Activated naive CD8-positive, alpha-beta T cell treated with anti-CD3 and anti-CD28 coated beads for 36 hours (primary cell): ENCODE results near the gene TPD52L1. TPM values are rescaled to one million over a fixed set of nuclear protein-coding genes. Genes with fewer than 3 reads are reported as not detected.
A peak's percentile ranks its signal among the peaks of the same experiment; 100 is the strongest.

Experiments used
- DNase-seq: peaks from one replicate; pipeline ENCODE4 v3.0.0; 2021
- H3K27ac Mint-ChIP-seq: one replicate; pipeline ENCODE4 v1.8.0; 2022; ENCODE audit warnings: mild to moderate bottlenecking, moderate library complexity, mixed read lengths
- H3K27me3 Mint-ChIP-seq: one replicate; pipeline ENCODE4 v1.8.0; 2022; ENCODE audit warnings: mild to moderate bottlenecking, mixed read lengths
- H3K36me3 Mint-ChIP-seq: one replicate; pipeline ENCODE4 v1.8.0; 2021; ENCODE audit warnings: mild to moderate bottlenecking, mixed read lengths
- H3K4me1 Mint-ChIP-seq: one replicate; pipeline ENCODE4 v1.8.0; 2021; ENCODE audit warnings: mixed read lengths
- H3K4me3 Mint-ChIP-seq: one replicate; pipeline ENCODE4 v1.8.0; 2022; ENCODE audit warnings: mild to moderate bottlenecking, moderate library complexity, mixed read lengths
- H3K9me3 Mint-ChIP-seq: one replicate; pipeline ENCODE4 v1.8.0; 2022; ENCODE audit warnings: mixed read lengths
- total RNA-seq, 2 experiments: library from RNA; stranded (reverse); gene quantifications; one replicate each; pipeline ENCODE4 v1.2.3, GENCODE V29; 2021

The TPD52L1 gene
- total RNA-seq, 2 experiments from 2014 or later, result 0.40 to 0.87 TPM

GRCh38 chr6:125294925-125295324 lies 141.4 kb downstream of the TPD52L1 start:
- H3K4me1 Mint-ChIP-seq, result peaks cover 50% of the 10 kb centered on the region
- H3K9me3 Mint-ChIP-seq, result peaks cover 4% of the 10 kb centered on the region
- no peak for DNase-seq
- H3K36me3 Mint-ChIP-seq, result peaks cover 84% of the 10 kb centered on the region
- H3K27me3 Mint-ChIP-seq, result no peaks in the 10 kb centered on the region
- H3K4me3 Mint-ChIP-seq, result no peak overlapping the region
- no peak overlapping the region for H3K27ac Mint-ChIP-seq

- Mint-ChIP-seq H3K36me3 (peaks cover 84% of the 10 kb centered on the region), H3K4me3 (no peak overlapping the region), H3K27ac (no peak overlapping the region), H3K27me3 (no peaks in the 10 kb centered on the region), H3K9me3 (no peaks in the 10 kb centered on the region), H3K4me1 (peaks cover 58% of the 10 kb centered on the region)
- no peak for DNase-seq
These were observed 142.9 kb downstream of the TPD52L1 start for GRCh38 chr6:125296471-125296870.

- no peak for DNase-seq
- H3K9me3 Mint-ChIP-seq, result peaks cover 4% of the 10 kb centered on the region
- H3K4me1 Mint-ChIP-seq, result peaks cover 63% of the 10 kb centered on the region
- H3K27me3 Mint-ChIP-seq, result no peaks in the 10 kb centered on the region
- peaks cover 64% of the 10 kb centered on the region for H3K36me3 Mint-ChIP-seq
- peak overlapping the region; percentile 94 for H3K4me3 Mint-ChIP-seq
- peak overlapping the region; percentile 95 for H3K27ac Mint-ChIP-seq
These were observed 145.7 kb downstream of the TPD52L1 start for GRCh38 chr6:125299257-125299656.

GRCh38 chr6:125300992-125301434 lies 147.4 kb downstream of the TPD52L1 start:
- peak overlapping the region; percentile 94 for H3K4me3 Mint-ChIP-seq
- H3K27me3 Mint-ChIP-seq, result no peaks in the 10 kb centered on the region
- H3K4me1 Mint-ChIP-seq, result peaks cover 50% of the 10 kb centered on the region
- H3K36me3 Mint-ChIP-seq, result peaks cover 49% of the 10 kb centered on the region
- H3K27ac Mint-ChIP-seq, result peak overlapping the region; percentile 95
- peaks cover 4% of the 10 kb centered on the region for H3K9me3 Mint-ChIP-seq
- DNase-seq, result no peak

GRCh38 chr6:125301435-125302391 lies 148.1 kb downstream of the TPD52L1 start, which contains the start of gene HDDC2:
HDDC2 (minus strand) TSS chr6:125301967; CDS start chr6:125301932, 35 bp downstream.
- Mint-ChIP-seq H3K27me3 (peaks cover 3% of the 10 kb centered on the region), H3K4me3 (peak within 1 kb of the TSS; percentile 94), H3K36me3 (peaks cover 43% of the 10 kb centered on the region), H3K9me3 (peaks cover 4% of the 10 kb centered on the region), H3K27ac (peak within 1 kb of the TSS; percentile 95), H3K4me1 (peaks cover 47% of the 10 kb centered on the region)
- DNase-seq, result peak; percentile 55

GRCh38 chr6:125302840-125303511 lies 149.4 kb downstream of the TPD52L1 start:
- H3K27me3 Mint-ChIP-seq, result peaks cover 5% of the 10 kb centered on the region
- H3K4me1 Mint-ChIP-seq, result peaks cover 39% of the 10 kb centered on the region
- peaks cover 4% of the 10 kb centered on the region for H3K9me3 Mint-ChIP-seq
- DNase-seq, result no peak
- peak overlapping the region; percentile 83 for H3K27ac Mint-ChIP-seq
- peak overlapping the region; percentile 3 for H3K4me3 Mint-ChIP-seq
- peaks cover 33% of the 10 kb centered on the region for H3K36me3 Mint-ChIP-seq

GRCh38 chr6:125303512-125303854 lies 149.9 kb downstream of the TPD52L1 start:
- Mint-ChIP-seq H3K9me3 (peaks cover 4% of the 10 kb centered on the region), H3K27me3 (peaks cover 5% of the 10 kb centered on the region), H3K4me1 (peaks cover 38% of the 10 kb centered on the region), H3K4me3 (no peak overlapping the region), H3K36me3 (peaks cover 28% of the 10 kb centered on the region), H3K27ac (no peak overlapping the region)
- no peak for DNase-seq

- no peak overlapping the region for H3K4me3 Mint-ChIP-seq
- H3K9me3 Mint-ChIP-seq, result peaks cover 4% of the 10 kb centered on the region
- no peak overlapping the region for H3K27ac Mint-ChIP-seq
- H3K36me3 Mint-ChIP-seq, result peaks cover 12% of the 10 kb centered on the region
- H3K4me1 Mint-ChIP-seq, result peaks cover 23% of the 10 kb centered on the region
- DNase-seq, result no peak
- H3K27me3 Mint-ChIP-seq, result peaks cover 8% of the 10 kb centered on the region
These were observed 151.5 kb downstream of the TPD52L1 start for GRCh38 chr6:125304970-125305660.

GRCh38 chr6:125306756-125307149 lies 153.2 kb downstream of the TPD52L1 start:
- Mint-ChIP-seq H3K4me1 (peaks cover 20% of the 10 kb centered on the region), H3K27ac (no peak overlapping the region), H3K4me3 (no peak overlapping the region), H3K36me3 (no peaks in the 10 kb centered on the region), H3K27me3 (peaks cover 11% of the 10 kb centered on the region), H3K9me3 (peaks cover 4% of the 10 kb centered on the region)
- no peak for DNase-seq

GRCh38 chr6:125307150-125307838 lies 153.7 kb downstream of the TPD52L1 start:
- Mint-ChIP-seq H3K27ac (no peak overlapping the region), H3K4me1 (peaks cover 18% of the 10 kb centered on the region), H3K4me3 (no peak overlapping the region), H3K36me3 (no peaks in the 10 kb centered on the region), H3K9me3 (peaks cover 3% of the 10 kb centered on the region), H3K27me3 (peaks cover 12% of the 10 kb centered on the region)
- no peak for DNase-seq

GRCh38 chr6:125307964-125308615 lies 154.5 kb downstream of the TPD52L1 start:
- peaks cover 11% of the 10 kb centered on the region for H3K4me1 Mint-ChIP-seq
- no peaks in the 10 kb centered on the region for H3K36me3 Mint-ChIP-seq
- H3K27ac Mint-ChIP-seq, result no peak overlapping the region
- H3K4me3 Mint-ChIP-seq, result no peak overlapping the region
- no peak for DNase-seq
- peaks cover 17% of the 10 kb centered on the region for H3K27me3 Mint-ChIP-seq
- H3K9me3 Mint-ChIP-seq, result no peaks in the 10 kb centered on the region

- Mint-ChIP-seq H3K27ac (no peak overlapping the region), H3K27me3 (peaks cover 17% of the 10 kb centered on the region), H3K9me3 (no peaks in the 10 kb centered on the region), H3K4me3 (no peak overlapping the region), H3K4me1 (peaks cover 6% of the 10 kb centered on the region), H3K36me3 (no peaks in the 10 kb centered on the region)
- no peak for DNase-seq
These were observed 157.5 kb downstream of the TPD52L1 start for GRCh38 chr6:125310994-125311649.

- Mint-ChIP-seq H3K9me3 (no peaks in the 10 kb centered on the region), H3K36me3 (no peaks in the 10 kb centered on the region), H3K27ac (no peak overlapping the region), H3K4me3 (no peak overlapping the region), H3K4me1 (peaks cover 6% of the 10 kb centered on the region), H3K27me3 (peaks cover 12% of the 10 kb centered on the region)
- DNase-seq, result no peak
These were observed 158.9 kb downstream of the TPD52L1 start for GRCh38 chr6:125312478-125312877.

GRCh38 chr6:125312950-125313349 lies 159.4 kb downstream of the TPD52L1 start:
- Mint-ChIP-seq H3K27me3 (peaks cover 12% of the 10 kb centered on the region), H3K4me3 (no peak overlapping the region), H3K27ac (no peak overlapping the region), H3K9me3 (no peaks in the 10 kb centered on the region), H3K36me3 (no peaks in the 10 kb centered on the region), H3K4me1 (peaks cover 5% of the 10 kb centered on the region)
- no peak for DNase-seq
